ENCODE results near the gene IFI27L1.
A peak's percentile ranks its signal among the peaks of the same experiment; 100 is the strongest.

Gene IFI27L1

DNA sequence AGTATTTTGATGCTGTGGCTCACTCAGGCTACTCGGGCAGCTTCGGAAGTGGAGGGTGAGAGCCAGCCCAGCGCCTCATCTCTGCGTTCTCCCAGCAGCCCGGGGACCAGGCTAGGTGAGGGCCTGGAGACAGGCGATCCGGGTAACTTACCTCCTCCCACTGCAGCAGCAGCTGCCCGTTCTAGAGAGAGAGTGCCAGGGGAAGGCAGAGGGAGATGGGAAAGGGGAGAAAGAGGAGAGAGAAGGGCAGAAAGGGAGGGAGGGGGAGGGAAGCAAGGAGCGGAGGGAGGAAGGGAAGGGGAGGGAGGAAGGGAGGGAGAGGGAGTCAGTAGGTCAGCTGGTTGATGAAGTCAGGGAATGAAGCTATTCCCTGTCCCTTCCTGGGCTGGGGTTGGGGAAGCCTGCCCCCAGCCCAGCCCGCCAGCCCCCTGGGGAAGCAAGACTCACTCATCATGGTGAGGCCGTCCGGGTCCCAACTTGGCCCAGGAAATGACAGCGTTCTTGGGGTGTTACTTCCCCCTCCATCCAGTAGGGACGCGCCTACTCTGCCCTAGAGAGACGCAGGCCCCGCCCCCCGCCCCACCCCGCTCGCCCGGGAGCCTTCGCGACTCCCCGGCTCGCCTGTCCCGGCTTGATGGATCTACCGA lies 48.1 kb downstream of the IFI27L1 start, which contains the start of gene IFI27L2:
TSS of gene IFI27L2 (minus strand) at position 494 of the 647 bp plus-strand sequence. CDS start at position 454, 40 bp downstream.
- H3K9ac ChIP-seq (ENCODE audit: low read length): peak within 1 kb of the TSS; percentile 80
- H3K9me3 ChIP-seq (ENCODE audit: insufficient read depth, low read length): no peaks in the 10 kb centered on the region
- H3K4me3 ChIP-seq (ENCODE audit: low read length): peak within 1 kb of the TSS; percentile 97
- peak within 1 kb of the TSS; percentile 56 for H3K4me2 ChIP-seq (ENCODE audit: low read length)
- H3K36me3 ChIP-seq (replicated peaks; ENCODE audit: low read depth, low read length): no peaks in the 10 kb centered on the region
- H3K79me2 ChIP-seq (ENCODE audit: low read length): no peaks in the 10 kb centered on the region
- H4K20me1 ChIP-seq (ENCODE audit: insufficient read depth, low read length): no peaks in the 10 kb centered on the region
- H3K27ac ChIP-seq (ENCODE audit: low read length): no peak within 1 kb of the TSS
- TF ChIP-seq, protein P1, sequence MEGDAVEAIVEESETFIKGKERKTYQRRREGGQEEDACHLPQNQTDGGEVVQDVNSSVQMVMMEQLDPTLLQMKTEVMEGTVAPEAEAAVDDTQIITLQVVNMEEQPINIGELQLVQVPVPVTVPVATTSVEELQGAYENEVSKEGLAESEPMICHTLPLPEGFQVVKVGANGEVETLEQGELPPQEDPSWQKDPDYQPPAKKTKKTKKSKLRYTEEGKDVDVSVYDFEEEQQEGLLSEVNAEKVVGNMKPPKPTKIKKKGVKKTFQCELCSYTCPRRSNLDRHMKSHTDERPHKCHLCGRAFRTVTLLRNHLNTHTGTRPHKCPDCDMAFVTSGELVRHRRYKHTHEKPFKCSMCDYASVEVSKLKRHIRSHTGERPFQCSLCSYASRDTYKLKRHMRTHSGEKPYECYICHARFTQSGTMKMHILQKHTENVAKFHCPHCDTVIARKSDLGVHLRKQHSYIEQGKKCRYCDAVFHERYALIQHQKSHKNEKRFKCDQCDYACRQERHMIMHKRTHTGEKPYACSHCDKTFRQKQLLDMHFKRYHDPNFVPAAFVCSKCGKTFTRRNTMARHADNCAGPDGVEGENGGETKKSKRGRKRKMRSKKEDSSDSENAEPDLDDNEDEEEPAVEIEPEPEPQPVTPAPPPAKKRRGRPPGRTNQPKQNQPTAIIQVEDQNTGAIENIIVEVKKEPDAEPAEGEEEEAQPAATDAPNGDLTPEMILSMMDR (IDR thresholded peaks at IDR 0.05; ENCODE audit: low read depth, low read length): no peak
- no peak for TF ChIP-seq EZH2phosphoT487 (IDR thresholded peaks at IDR 0.05; ENCODE audit: low read depth)
- H3K27me3 ChIP-seq (ENCODE audit: low read depth, low read length): 0 out of 2 replicates have a peak, but pooled peaks cover 3% of the 10 kb centered on the region
- H3K4me1 ChIP-seq (ENCODE audit: low read length): peaks cover 11% of the 10 kb centered on the region
- peak within 1 kb of the TSS; percentile 95 for H2AFZ ChIP-seq (ENCODE audit: low read depth, low read length)

DNA sequence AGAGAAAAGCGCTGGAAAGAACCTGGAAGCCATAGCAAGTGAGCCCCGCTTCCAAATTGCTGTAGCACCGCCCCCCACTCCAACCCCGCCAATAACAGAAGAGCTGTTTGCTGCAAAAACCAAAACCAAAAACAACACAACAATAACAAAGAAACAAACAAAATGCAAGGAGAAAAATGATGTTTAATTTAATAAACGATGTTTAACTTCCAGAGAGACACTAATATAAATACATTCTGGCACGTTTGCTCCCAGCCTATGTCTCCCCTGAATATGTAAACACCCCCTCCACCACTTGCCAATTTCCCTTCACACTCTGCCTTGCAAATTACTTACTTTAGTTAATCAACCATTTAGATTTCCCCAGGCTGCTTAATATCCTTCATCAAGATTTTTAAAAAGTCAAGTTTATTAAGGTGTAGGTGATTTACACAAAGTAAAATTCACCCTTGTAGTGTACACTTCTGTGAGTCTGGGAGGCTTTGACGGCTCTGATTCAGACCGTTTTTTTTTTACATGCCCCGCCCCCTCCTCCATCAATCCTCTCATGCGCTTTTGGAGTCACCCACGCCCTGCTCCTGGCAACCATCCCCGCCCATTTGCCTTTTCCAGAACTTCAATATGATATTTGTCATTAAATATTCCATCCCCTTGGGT lies 48.8 kb downstream of the IFI27L1 start:
- Histone ChIP-seq H2AFZ (ENCODE audit: low read depth, low read length) (peak overlapping the region; percentile 95), H3K36me3 (replicated peaks; ENCODE audit: low read depth, low read length) (no peaks in the 10 kb centered on the region), H3K9ac (ENCODE audit: low read length) (peak overlapping the region; percentile 80)

DNA sequence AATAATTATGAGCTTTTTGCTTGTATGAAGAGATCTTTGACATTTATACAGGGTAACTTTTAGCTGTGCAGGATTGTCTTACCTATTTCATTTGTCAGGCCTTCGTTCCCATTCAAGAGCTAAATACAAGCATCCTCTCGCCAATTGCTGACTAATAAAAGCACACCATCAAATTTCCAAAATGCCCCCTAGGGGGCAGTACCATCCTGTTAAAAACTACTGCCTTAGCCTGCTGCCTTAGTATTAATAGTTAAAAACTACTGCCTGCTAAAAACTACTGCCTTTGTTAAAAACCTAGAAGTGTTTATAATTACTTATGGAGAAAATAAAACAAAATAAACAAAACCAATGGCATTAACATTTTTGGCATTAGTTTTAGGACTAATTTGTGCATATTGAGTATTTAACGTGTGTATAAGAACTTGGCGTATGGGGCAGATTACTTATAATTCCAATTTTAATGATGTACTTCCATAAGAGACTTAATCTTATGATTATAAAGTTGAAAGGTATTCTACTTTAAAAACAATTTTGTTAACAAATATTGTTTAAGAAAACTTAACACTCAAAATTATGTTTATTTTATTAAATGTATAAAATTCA lies 51.3 kb downstream of the IFI27L1 start:
- H2AFZ ChIP-seq (ENCODE audit: low read depth, low read length): no peak overlapping the region
- H3K36me3 ChIP-seq (replicated peaks; ENCODE audit: low read depth, low read length): no peaks in the 10 kb centered on the region
- H4K20me1 ChIP-seq (ENCODE audit: insufficient read depth, low read length): no peaks in the 10 kb centered on the region
- no peaks in the 10 kb centered on the region for H3K9me3 ChIP-seq (ENCODE audit: insufficient read depth, low read length)
- peaks cover 13% of the 10 kb centered on the region for H3K4me1 ChIP-seq (ENCODE audit: low read length)
- TF ChIP-seq, protein P1 (IDR thresholded peaks at IDR 0.05; ENCODE audit: low read depth, low read length): peak; percentile 86
- TF ChIP-seq EZH2phosphoT487 (IDR thresholded peaks at IDR 0.05; ENCODE audit: low read depth): no peak
- H3K79me2 ChIP-seq (ENCODE audit: low read length): no peaks in the 10 kb centered on the region
- H3K9ac ChIP-seq (ENCODE audit: low read length): no peak overlapping the region
- H3K27me3 ChIP-seq (ENCODE audit: low read depth, low read length): 0 out of 2 replicates have a peak, but pooled peaks cover 5% of the 10 kb centered on the region
- H3K4me3 ChIP-seq (ENCODE audit: low read length): no peak overlapping the region
- no peak overlapping the region for H3K27ac ChIP-seq (ENCODE audit: low read length)
- H3K4me2 ChIP-seq (ENCODE audit: low read length): peak overlapping the region; percentile 18; the same call in 1 of the 2 replicates

More for the DNA sequence above, 48.8 kb downstream of the IFI27L1 start:
- H3K9me3 ChIP-seq (ENCODE audit: insufficient read depth, low read length): no peaks in the 10 kb centered on the region
- peaks cover 11% of the 10 kb centered on the region for H3K4me1 ChIP-seq (ENCODE audit: low read length)
- peak overlapping the region; percentile 97 for H3K4me3 ChIP-seq (ENCODE audit: low read length)
- H4K20me1 ChIP-seq (ENCODE audit: insufficient read depth, low read length): no peaks in the 10 kb centered on the region
- H3K27me3 ChIP-seq (ENCODE audit: low read depth, low read length): 0 out of 2 replicates have a peak, but pooled peaks cover 3% of the 10 kb centered on the region
- no peaks in the 10 kb centered on the region for H3K79me2 ChIP-seq (ENCODE audit: low read length)
- no peak overlapping the region for H3K27ac ChIP-seq (ENCODE audit: low read length)
- no peak for TF ChIP-seq EZH2phosphoT487 (IDR thresholded peaks at IDR 0.05; ENCODE audit: low read depth)
- TF ChIP-seq, protein P1 (IDR thresholded peaks at IDR 0.05; ENCODE audit: low read depth, low read length): no peak
- H3K4me2 ChIP-seq (ENCODE audit: low read length): peak overlapping the region; percentile 56

DNA sequence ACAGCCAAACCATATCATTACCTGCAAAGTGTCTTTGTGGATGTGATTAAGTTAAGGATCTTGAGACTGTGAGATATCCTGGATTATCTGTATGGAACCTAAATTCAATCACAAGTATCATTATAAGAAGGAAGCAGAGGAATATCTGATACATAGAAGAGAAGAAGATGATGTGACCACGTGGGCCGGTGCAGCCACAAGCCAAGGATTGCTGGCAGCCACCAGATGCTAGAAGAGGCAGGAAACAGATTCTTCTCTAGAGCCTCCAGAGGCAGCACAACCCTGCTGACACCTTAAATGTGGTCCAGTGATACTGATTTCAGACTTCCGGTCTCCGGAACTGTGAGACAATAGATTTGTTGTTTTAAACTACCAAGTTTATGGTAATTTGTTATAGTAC lies 54.4 kb downstream of the IFI27L1 start:
- TF ChIP-seq, protein P1 (IDR thresholded peaks at IDR 0.05; ENCODE audit: low read depth, low read length): no peak
- TF ChIP-seq EZH2phosphoT487 (IDR thresholded peaks at IDR 0.05; ENCODE audit: low read depth): no peak
- no peak overlapping the region for H3K9ac ChIP-seq (ENCODE audit: low read length)

More for the DNA sequence above, 54.4 kb downstream of the IFI27L1 start:
- Histone ChIP-seq H3K9me3 (ENCODE audit: insufficient read depth, low read length) (no peaks in the 10 kb centered on the region), H2AFZ (ENCODE audit: low read depth, low read length) (no peak overlapping the region), H3K36me3 (replicated peaks; ENCODE audit: low read depth, low read length) (no peaks in the 10 kb centered on the region), H3K27ac (ENCODE audit: low read length) (no peak overlapping the region), H3K4me2 (ENCODE audit: low read length) (no peak overlapping the region), H3K4me1 (ENCODE audit: low read length) (peaks cover 3% of the 10 kb centered on the region), H3K4me3 (ENCODE audit: low read length) (no peak overlapping the region), H3K79me2 (ENCODE audit: low read length) (no peaks in the 10 kb centered on the region), H3K27me3 (ENCODE audit: low read depth, low read length) (0 out of 2 replicates have a peak, but pooled peaks cover 5% of the 10 kb centered on the region), H4K20me1 (ENCODE audit: insufficient read depth, low read length) (no peaks in the 10 kb centered on the region)
